ENCODE data around the gene TAF7L.

TAF7L gene

GRCh38 chrX:101276238-101276637, 14.9 kb downstream of the TAF7L start:
- Mint-ChIP-seq H3K9me3 (peaks cover 29% of the 10 kb centered on the region), H3K27me3 (ENCODE audit: low read depth, poor library complexity) (peaks cover 3% of the 10 kb centered on the region), H3K4me1 (no peaks in the 10 kb centered on the region), H3K36me3 (ENCODE audit: low read depth) (no peaks in the 10 kb centered on the region), H3K4me3 (no peak overlapping the region), H3K27ac (no peak overlapping the region)
- no peak for TF ChIP-seq CTCF (IDR thresholded peaks at IDR 0.05)
- no peak for DNase-seq

GRCh38 chrX:101274198-101274597, 16.9 kb downstream of the TAF7L start:
- Mint-ChIP-seq H3K4me1 (no peaks in the 10 kb centered on the region), H3K9me3 (peaks cover 32% of the 10 kb centered on the region), H3K4me3 (no peak overlapping the region), H3K36me3 (ENCODE audit: low read depth) (no peaks in the 10 kb centered on the region), H3K27me3 (ENCODE audit: low read depth, poor library complexity) (peaks cover 3% of the 10 kb centered on the region), H3K27ac (no peak overlapping the region)
- TF ChIP-seq CTCF (IDR thresholded peaks at IDR 0.05) = no peak
- DNase-seq = no peak

GRCh38 chrX:101265869-101266428, 25.2 kb downstream of the TAF7L start:
- H3K4me3 Mint-ChIP-seq = no peak overlapping the region
- no peak overlapping the region for H3K27ac Mint-ChIP-seq
- no peaks in the 10 kb centered on the region for H3K36me3 Mint-ChIP-seq (ENCODE audit: low read depth)
- peaks cover 14% of the 10 kb centered on the region for H3K4me1 Mint-ChIP-seq
- H3K27me3 Mint-ChIP-seq (ENCODE audit: low read depth, poor library complexity) = no peaks in the 10 kb centered on the region
- no peak for TF ChIP-seq CTCF (IDR thresholded peaks at IDR 0.05)
- H3K9me3 Mint-ChIP-seq = peaks cover 40% of the 10 kb centered on the region
- no peak for DNase-seq

- DNase-seq = no peak
- H3K4me1 Mint-ChIP-seq = peaks cover 14% of the 10 kb centered on the region
- H3K9me3 Mint-ChIP-seq = peaks cover 35% of the 10 kb centered on the region
- no peak overlapping the region for H3K4me3 Mint-ChIP-seq
- no peaks in the 10 kb centered on the region for H3K27me3 Mint-ChIP-seq (ENCODE audit: low read depth, poor library complexity)
- no peak overlapping the region for H3K27ac Mint-ChIP-seq
- H3K36me3 Mint-ChIP-seq (ENCODE audit: low read depth) = no peaks in the 10 kb centered on the region
- TF ChIP-seq CTCF (IDR thresholded peaks at IDR 0.05) = no peak
These were observed 27.4 kb downstream of the TAF7L start for GRCh38 chrX:101263766-101264165.

GRCh38 chrX:101262590-101262989, 28.5 kb downstream of the TAF7L start:
- Mint-ChIP-seq H3K9me3 (peaks cover 32% of the 10 kb centered on the region), H3K36me3 (ENCODE audit: low read depth) (no peaks in the 10 kb centered on the region), H3K27ac (no peak overlapping the region), H3K27me3 (ENCODE audit: low read depth, poor library complexity) (no peaks in the 10 kb centered on the region), H3K4me3 (no peak overlapping the region), H3K4me1 (peaks cover 14% of the 10 kb centered on the region)
- no peak for TF ChIP-seq CTCF (IDR thresholded peaks at IDR 0.05)
- DNase-seq = no peak

GRCh38 chrX:101260435-101260834, 30.7 kb downstream of the TAF7L start:
- Mint-ChIP-seq H3K27ac (no peak overlapping the region), H3K4me1 (peaks cover 2% of the 10 kb centered on the region), H3K36me3 (ENCODE audit: low read depth) (peaks cover 6% of the 10 kb centered on the region), H3K4me3 (no peak overlapping the region), H3K27me3 (ENCODE audit: low read depth, poor library complexity) (no peaks in the 10 kb centered on the region), H3K9me3 (peaks cover 33% of the 10 kb centered on the region)
- TF ChIP-seq CTCF (IDR thresholded peaks at IDR 0.05) = no peak
- no peak for DNase-seq

Data from nephron progenitor cell (in vitro differentiated cells).